ENCODE data around the gene CEBPE. TPM values are rescaled to one million over a fixed set of nuclear protein-coding genes. Genes with fewer than 3 reads are reported as not detected.
A peak's percentile ranks its signal among the peaks of the same experiment; 100 is the strongest.

The CEBPE gene
- total RNA-seq, 1 experiment from 2014 or later = not detected

DNA sequence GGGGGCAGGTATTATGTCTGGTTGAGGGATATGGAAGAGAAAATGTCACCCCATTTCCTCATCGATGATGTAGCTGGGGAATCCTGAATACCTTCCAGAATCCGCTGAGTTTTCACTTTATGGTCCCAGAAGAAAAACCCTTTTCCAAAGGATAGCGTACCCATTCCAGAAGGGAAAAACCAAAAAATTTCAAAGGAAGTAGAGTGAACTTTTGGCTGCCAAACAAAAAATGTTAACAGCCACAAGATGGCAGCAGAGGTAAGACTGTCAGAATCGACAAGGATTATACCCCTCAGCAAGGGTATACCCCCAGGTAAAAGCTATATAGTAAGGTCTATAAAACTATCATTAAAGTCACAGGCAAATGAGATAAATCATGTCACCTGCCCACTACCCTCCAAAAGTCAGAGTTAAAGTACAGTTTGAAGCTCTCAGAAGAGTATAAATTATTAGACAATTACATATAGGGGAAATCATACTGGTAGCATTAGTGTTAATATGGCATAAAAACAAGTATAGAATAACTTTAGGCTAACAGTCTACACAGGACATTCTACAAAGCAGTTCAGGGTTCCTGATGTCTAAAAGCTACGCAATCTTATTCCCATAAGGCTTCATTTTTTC, 42.2 kb downstream of the CEBPE start:
- no peaks in the 10 kb centered on the region for H3K9me3 Mint-ChIP-seq (ENCODE audit: low read depth, unreplicated experiment)
- peaks cover 29% of the 10 kb centered on the region for H3K4me1 Mint-ChIP-seq (ENCODE audit: low read depth, unreplicated experiment)
- H3K27ac Mint-ChIP-seq (ENCODE audit: unreplicated experiment) = no peak overlapping the region
- CTCF ChIA-PET = interaction anchor here (1.4 to 3.2 kb wide), 4 partner anchors 8 to 44 kb away, joined by 4 to 11 read pairs (median 8); partner anchors contain the start of genes ACIN1 and C14orf119
- DNase-seq = no peak
- intact Hi-C loops (cut with micrococcal nuclease; ENCODE audit: unreplicated experiment) = loop anchor here (2.0 kb wide), 1 partner anchor 110 kb away; no protein-coding TSS in a partner anchor
- H3K36me3 Mint-ChIP-seq (ENCODE audit: insufficient read depth, unreplicated experiment) = peaks cover 69% of the 10 kb centered on the region
- BruUV-seq (replicated peaks) = no TSS peak
- H3K4me3 Mint-ChIP-seq (ENCODE audit: low read depth, unreplicated experiment) = no peak overlapping the region
- H3K27me3 Mint-ChIP-seq (ENCODE audit: unreplicated experiment) = no peaks in the 10 kb centered on the region
- TF ChIP-seq, protein P1, sequence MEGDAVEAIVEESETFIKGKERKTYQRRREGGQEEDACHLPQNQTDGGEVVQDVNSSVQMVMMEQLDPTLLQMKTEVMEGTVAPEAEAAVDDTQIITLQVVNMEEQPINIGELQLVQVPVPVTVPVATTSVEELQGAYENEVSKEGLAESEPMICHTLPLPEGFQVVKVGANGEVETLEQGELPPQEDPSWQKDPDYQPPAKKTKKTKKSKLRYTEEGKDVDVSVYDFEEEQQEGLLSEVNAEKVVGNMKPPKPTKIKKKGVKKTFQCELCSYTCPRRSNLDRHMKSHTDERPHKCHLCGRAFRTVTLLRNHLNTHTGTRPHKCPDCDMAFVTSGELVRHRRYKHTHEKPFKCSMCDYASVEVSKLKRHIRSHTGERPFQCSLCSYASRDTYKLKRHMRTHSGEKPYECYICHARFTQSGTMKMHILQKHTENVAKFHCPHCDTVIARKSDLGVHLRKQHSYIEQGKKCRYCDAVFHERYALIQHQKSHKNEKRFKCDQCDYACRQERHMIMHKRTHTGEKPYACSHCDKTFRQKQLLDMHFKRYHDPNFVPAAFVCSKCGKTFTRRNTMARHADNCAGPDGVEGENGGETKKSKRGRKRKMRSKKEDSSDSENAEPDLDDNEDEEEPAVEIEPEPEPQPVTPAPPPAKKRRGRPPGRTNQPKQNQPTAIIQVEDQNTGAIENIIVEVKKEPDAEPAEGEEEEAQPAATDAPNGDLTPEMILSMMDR (IDR thresholded peaks at IDR 0.05; ENCODE audit: unreplicated experiment) = peak; percentile 36

DNA sequence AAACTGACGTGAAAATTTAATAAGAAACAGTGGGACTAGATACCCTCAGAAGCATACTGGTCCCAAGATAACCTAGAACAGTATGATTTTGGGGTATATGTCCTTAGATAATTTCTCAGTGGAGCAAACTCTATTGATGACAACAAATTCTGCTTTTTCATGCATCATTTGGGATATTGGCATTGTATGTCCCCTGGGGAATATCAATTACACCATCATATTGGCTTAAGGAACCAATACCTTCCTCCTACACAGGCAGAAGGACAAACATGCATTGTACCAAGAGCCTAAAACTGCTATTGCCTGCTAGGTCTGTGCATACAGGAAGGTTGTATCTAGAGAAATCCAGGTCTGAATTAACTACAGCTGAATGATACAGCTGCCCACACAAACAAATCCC, 44.1 kb downstream of the CEBPE start:
- Mint-ChIP-seq H3K4me1 (ENCODE audit: low read depth, unreplicated experiment) (peaks cover 36% of the 10 kb centered on the region), H3K27ac (ENCODE audit: unreplicated experiment) (no peak overlapping the region), H3K9me3 (ENCODE audit: low read depth, unreplicated experiment) (no peaks in the 10 kb centered on the region), H3K36me3 (ENCODE audit: insufficient read depth, unreplicated experiment) (peaks cover 70% of the 10 kb centered on the region), H3K27me3 (ENCODE audit: unreplicated experiment) (no peaks in the 10 kb centered on the region), H3K4me3 (ENCODE audit: low read depth, unreplicated experiment) (no peak overlapping the region)
- CTCF ChIA-PET = no interaction called here
- DNase-seq = no peak
- no TSS peak for BruUV-seq (replicated peaks)
- intact Hi-C loops (cut with micrococcal nuclease; ENCODE audit: unreplicated experiment) = no loop called here
- TF ChIP-seq, protein P1 (IDR thresholded peaks at IDR 0.05; ENCODE audit: unreplicated experiment) = no peak

DNA sequence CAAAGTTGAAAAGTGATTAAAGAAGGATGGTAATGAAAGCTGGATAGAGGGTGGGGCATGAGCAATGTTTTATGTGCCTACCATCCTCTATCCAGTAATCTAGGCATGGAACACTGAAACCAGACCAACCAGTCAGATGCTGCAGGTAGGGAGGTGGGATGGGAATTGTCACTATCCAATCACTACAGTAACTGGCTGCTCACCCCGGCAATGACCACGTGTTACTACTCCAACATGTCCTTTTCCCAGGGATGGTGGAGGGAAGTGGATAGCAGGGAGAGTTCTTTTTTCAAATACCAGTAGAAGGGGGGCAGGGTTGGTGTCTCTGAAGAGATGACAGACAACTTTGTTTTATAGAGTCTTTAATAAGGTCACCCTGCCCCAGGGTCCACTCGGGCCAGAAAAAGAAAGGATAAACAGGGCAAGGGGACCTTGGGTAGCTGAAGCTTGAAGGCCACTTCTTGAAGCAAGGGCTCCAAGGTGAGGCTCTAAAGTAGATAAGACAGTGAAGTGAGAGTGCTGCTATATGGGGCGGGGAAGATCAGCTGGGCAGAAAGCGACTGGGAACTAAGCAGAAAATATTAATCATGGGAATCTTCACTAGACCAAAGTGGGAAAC, 47.0 kb downstream of the CEBPE start:
- peak overlapping the region; percentile 81 for H3K4me3 Mint-ChIP-seq (ENCODE audit: low read depth, unreplicated experiment)
- CTCF ChIA-PET = interaction anchor here (0.6 to 2.5 kb wide), 5 partner anchors 10 to 249 kb away, joined by 3 to 16 read pairs (median 7); partner anchors contain the start of genes ACIN1, C14orf119 and PABPN1
- H3K4me1 Mint-ChIP-seq (ENCODE audit: low read depth, unreplicated experiment) = peaks cover 31% of the 10 kb centered on the region
- no peaks in the 10 kb centered on the region for H3K9me3 Mint-ChIP-seq (ENCODE audit: low read depth, unreplicated experiment)
- TF ChIP-seq, protein P1 (IDR thresholded peaks at IDR 0.05; ENCODE audit: unreplicated experiment) = no peak
- peaks cover 69% of the 10 kb centered on the region for H3K36me3 Mint-ChIP-seq (ENCODE audit: insufficient read depth, unreplicated experiment)
- no peak for DNase-seq
- intact Hi-C loops (cut with micrococcal nuclease; ENCODE audit: unreplicated experiment) = no loop called here
- no TSS peak for BruUV-seq (replicated peaks)
- peak overlapping the region; percentile 75 for H3K27ac Mint-ChIP-seq (ENCODE audit: unreplicated experiment)
- no peaks in the 10 kb centered on the region for H3K27me3 Mint-ChIP-seq (ENCODE audit: unreplicated experiment)

DNA sequence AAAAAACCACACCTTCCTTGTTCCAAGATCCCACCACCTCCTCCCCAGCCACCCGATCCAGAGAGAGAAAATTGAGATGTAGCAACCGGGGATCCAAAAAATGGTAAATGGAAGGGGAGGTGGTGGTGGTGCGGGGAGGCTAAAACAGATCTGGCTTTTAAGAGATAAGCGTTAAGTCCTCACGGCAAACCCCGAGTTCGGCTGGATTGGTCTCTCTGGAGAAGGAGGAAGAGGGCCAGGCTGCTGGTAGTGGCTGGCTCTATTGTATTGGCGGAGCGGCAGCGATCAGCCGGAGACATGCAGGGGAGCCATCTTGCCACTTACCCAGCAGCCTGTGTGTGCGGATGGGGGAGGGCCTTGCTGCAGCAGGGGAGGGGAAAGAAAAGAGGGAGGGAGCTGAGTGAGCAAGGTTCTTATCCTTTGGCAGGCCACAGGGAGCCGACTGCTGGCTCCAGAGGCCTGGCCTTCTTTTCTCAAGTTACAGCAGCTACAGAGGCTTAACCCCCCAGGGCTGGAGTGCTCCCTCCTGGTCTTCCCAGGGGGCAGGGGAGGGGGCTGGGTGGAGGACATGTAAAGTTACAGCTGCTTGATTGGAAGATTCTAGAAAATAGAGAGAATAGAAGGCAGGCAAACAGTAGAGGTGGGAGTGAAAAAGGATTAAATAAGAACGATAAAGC, 47.7 kb downstream of the CEBPE start:
- no TSS peak for BruUV-seq (replicated peaks)
- CTCF ChIA-PET = interaction anchor here (0.6 to 2.5 kb wide), 5 partner anchors 9 to 250 kb away, joined by 3 to 16 read pairs (median 7); partner anchors contain the start of genes ACIN1, C14orf119 and PABPN1

More for the DNA sequence above, 47.7 kb downstream of the CEBPE start:
- Mint-ChIP-seq H3K4me3 (ENCODE audit: low read depth, unreplicated experiment) (peak overlapping the region; percentile 81), H3K36me3 (ENCODE audit: insufficient read depth, unreplicated experiment) (peaks cover 69% of the 10 kb centered on the region), H3K27me3 (ENCODE audit: unreplicated experiment) (no peaks in the 10 kb centered on the region), H3K27ac (ENCODE audit: unreplicated experiment) (peak overlapping the region; percentile 75), H3K4me1 (ENCODE audit: low read depth, unreplicated experiment) (peaks cover 31% of the 10 kb centered on the region), H3K9me3 (ENCODE audit: low read depth, unreplicated experiment) (no peaks in the 10 kb centered on the region)
- intact Hi-C loops (cut with micrococcal nuclease; ENCODE audit: unreplicated experiment) = no loop called here
- DNase-seq = peak; percentile 80
- TF ChIP-seq, protein P1 (IDR thresholded peaks at IDR 0.05; ENCODE audit: unreplicated experiment) = no peak

Measured in Calu3 (cell line).